ENCODE results near the gene INKA1. TPM values are rescaled to one million over a fixed set of nuclear protein-coding genes. Genes with fewer than 3 reads are reported as not detected.
"Not testable (repeated sequence)": the region's sequence is repeated elsewhere in the genome, so short reads cannot be mapped to it uniquely, and the experiment has no call there.

The INKA1 gene
- total RNA-seq, 2 donors from 2014 or later = 0.92 to 5.2 TPM

GRCh38 chr3:49779358-49780079 lies 23.5 kb upstream of the INKA1 start:
- no peak for ATAC-seq
- peak overlapping the region; percentile 90 for H3K27ac Mint-ChIP-seq
- peaks cover 22% of the 10 kb centered on the region for H3K4me1 Mint-ChIP-seq
- no peaks in the 10 kb centered on the region for H3K9me3 ChIP-seq (ENCODE audit: control insufficient read depth, low read length, poor library complexity, severe bottlenecking)
- H3K36me3 Mint-ChIP-seq (ENCODE audit: low read depth) = peaks cover 3% of the 10 kb centered on the region
- H3K4me3 Mint-ChIP-seq = peak overlapping the region; percentile 69
- DNase-seq = no peak
- no peaks in the 10 kb centered on the region for H3K27me3 Mint-ChIP-seq

DNA sequence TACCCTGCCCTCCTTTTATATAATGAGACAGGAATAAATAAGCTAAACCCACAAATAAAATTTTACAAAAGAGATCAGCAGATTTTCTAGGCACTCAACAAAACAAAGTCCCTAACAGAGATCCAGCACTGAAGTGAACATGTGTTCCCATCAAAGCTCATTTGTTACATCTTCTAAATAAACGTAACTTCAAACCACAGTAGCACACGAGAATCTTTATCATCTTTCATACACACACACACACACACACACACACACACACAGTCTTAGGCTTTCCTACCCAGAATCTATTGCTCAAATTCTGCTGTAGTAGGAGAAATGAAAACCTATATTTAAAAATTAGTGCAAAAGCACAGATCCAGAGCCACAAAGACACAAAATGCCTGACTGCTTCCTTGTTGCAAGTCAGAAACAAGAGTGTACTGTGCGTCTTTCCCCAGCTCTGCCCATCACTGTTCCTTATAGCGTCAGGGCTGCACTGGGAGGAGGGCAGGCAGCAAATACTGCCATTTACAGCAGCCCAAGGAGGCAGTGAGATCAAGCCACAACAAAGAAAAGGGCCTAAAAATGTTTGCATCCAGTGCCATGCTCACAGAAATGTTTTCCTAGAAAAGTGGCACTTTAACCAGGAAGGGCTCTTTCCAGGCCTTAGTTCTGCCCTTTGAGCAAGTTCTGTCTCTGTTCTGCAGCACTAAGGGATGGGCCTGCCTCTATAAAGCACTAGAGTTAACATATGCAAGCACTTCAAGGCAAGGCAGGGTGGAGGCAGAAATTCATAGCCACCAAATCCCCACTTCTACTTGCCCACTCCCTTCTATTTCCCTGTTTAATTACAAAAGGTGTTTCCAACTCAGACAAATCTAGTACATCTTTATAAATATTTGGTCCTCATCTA lies 22.7 kb upstream of the INKA1 start:
- no peaks in the 10 kb centered on the region for H3K27me3 Mint-ChIP-seq
- peaks cover 3% of the 10 kb centered on the region for H3K36me3 Mint-ChIP-seq (ENCODE audit: low read depth)
- no peaks in the 10 kb centered on the region for H3K9me3 ChIP-seq (ENCODE audit: control insufficient read depth, low read length, poor library complexity, severe bottlenecking)
- no peak for ATAC-seq
- peaks cover 23% of the 10 kb centered on the region for H3K4me1 Mint-ChIP-seq
- no peak for DNase-seq
- H3K4me3 Mint-ChIP-seq = no peak overlapping the region
- peak overlapping the region; percentile 90 for H3K27ac Mint-ChIP-seq

- not testable (repeated sequence) for H3K27me3 Mint-ChIP-seq; H3K9me3 ChIP-seq (ENCODE audit: control insufficient read depth, low read length, poor library complexity, severe bottlenecking); ATAC-seq; H3K36me3 Mint-ChIP-seq (ENCODE audit: low read depth); DNase-seq; H3K4me3 Mint-ChIP-seq
- peaks cover 26% of the 10 kb centered on the region for H3K4me1 Mint-ChIP-seq
- H3K27ac Mint-ChIP-seq = peak overlapping the region; percentile 90
These were observed 22.1 kb upstream of the INKA1 start for GRCh38 chr3:49780975-49781365.

- Mint-ChIP-seq H3K36me3 (ENCODE audit: low read depth) (peaks cover 3% of the 10 kb centered on the region), H3K4me1 (peaks cover 27% of the 10 kb centered on the region), H3K4me3 (no peak overlapping the region), H3K27ac (no peak overlapping the region), H3K27me3 (no peaks in the 10 kb centered on the region)
- DNase-seq (no peak), ATAC-seq (no peak)
- H3K9me3 ChIP-seq (ENCODE audit: control insufficient read depth, low read length, poor library complexity, severe bottlenecking) = no peaks in the 10 kb centered on the region
These were observed 21.5 kb upstream of the INKA1 start for GRCh38 chr3:49781415-49782199.

DNA sequence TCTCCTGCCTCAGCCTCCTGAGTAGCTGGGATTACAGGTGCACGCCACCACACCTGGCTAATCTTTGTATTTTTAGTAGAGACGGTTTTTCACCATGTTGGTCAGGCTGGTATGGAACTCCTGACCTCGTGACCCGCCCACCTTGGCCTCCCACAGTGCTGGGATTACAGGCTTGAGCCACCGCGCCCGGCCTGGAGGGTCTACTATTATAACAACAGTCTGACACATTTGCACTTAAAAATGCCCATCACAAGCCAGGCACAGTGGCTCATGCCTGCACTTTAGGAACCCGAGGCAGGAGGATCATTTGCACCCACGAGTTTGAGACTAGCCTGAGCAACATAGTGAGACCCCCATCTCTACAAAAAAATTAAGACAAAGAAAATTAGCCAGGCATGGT lies 20.8 kb upstream of the INKA1 start:
- H3K36me3 Mint-ChIP-seq (ENCODE audit: low read depth); ATAC-seq; H3K27me3 Mint-ChIP-seq; H3K9me3 ChIP-seq (ENCODE audit: control insufficient read depth, low read length, poor library complexity, severe bottlenecking); H3K4me3 Mint-ChIP-seq; DNase-seq: not testable (repeated sequence)
- Mint-ChIP-seq H3K4me1 (peaks cover 32% of the 10 kb centered on the region), H3K27ac (peak overlapping the region; percentile 14)

- H3K36me3 Mint-ChIP-seq (ENCODE audit: low read depth) = no peaks in the 10 kb centered on the region
- H3K4me3 Mint-ChIP-seq = peak overlapping the region; percentile 91
- peak; percentile 33 for ATAC-seq
- H3K9me3 ChIP-seq (ENCODE audit: control insufficient read depth, low read length, poor library complexity, severe bottlenecking) = no peaks in the 10 kb centered on the region
- peaks cover 23% of the 10 kb centered on the region for H3K4me1 Mint-ChIP-seq
- no peaks in the 10 kb centered on the region for H3K27me3 Mint-ChIP-seq
- DNase-seq = no peak
- H3K27ac Mint-ChIP-seq = peak overlapping the region; percentile 93
These were observed 17.3 kb upstream of the INKA1 start for GRCh38 chr3:49785565-49786356.

- Mint-ChIP-seq H3K4me1 (peaks cover 21% of the 10 kb centered on the region), H3K27ac (peak within 1 kb of the TSS; percentile 94)
- ATAC-seq = peak; percentile 99
These were observed 16.5 kb upstream of the INKA1 start, which contains the start of gene IP6K1 for GRCh38 chr3:49786357-49787181. TSS of gene IP6K1 (minus strand) at chr3:49786542. CDS start at chr3:49748040, 38,502 bp downstream.

GRCh38 chr3:49787182-49787464 lies 15.9 kb upstream of the INKA1 start:
- H3K9me3 ChIP-seq (ENCODE audit: control insufficient read depth, low read length, poor library complexity, severe bottlenecking) = no peaks in the 10 kb centered on the region
- Mint-ChIP-seq H3K27ac (peak overlapping the region; percentile 94), H3K4me3 (peak overlapping the region; percentile 91), H3K27me3 (peaks cover 5% of the 10 kb centered on the region), H3K36me3 (ENCODE audit: low read depth) (no peaks in the 10 kb centered on the region), H3K4me1 (peaks cover 21% of the 10 kb centered on the region)
- DNase-seq (no peak), ATAC-seq (no peak)

More at GRCh38 chr3:49786357-49787181, 16.5 kb upstream of the INKA1 start, which contains the start of gene IP6K1:
- H3K9me3 ChIP-seq (ENCODE audit: control insufficient read depth, low read length, poor library complexity, severe bottlenecking) = no peaks in the 10 kb centered on the region
- Mint-ChIP-seq H3K36me3 (ENCODE audit: low read depth) (no peaks in the 10 kb centered on the region), H3K27me3 (peaks cover 5% of the 10 kb centered on the region), H3K4me3 (peak within 1 kb of the TSS; percentile 91)
- DNase-seq = peak; percentile 97 to 98 (median 97)

GRCh38 chr3:49787536-49787935 lies 15.5 kb upstream of the INKA1 start:
- DNase-seq (no peak), ATAC-seq (no peak)
- Mint-ChIP-seq H3K27ac (peak overlapping the region; percentile 94), H3K36me3 (ENCODE audit: low read depth) (no peaks in the 10 kb centered on the region), H3K27me3 (peaks cover 5% of the 10 kb centered on the region), H3K4me3 (peak overlapping the region; percentile 91), H3K4me1 (peaks cover 18% of the 10 kb centered on the region)
- H3K9me3 ChIP-seq (ENCODE audit: control insufficient read depth, low read length, poor library complexity, severe bottlenecking) = no peaks in the 10 kb centered on the region

- DNase-seq = no peak
- H3K36me3 Mint-ChIP-seq (ENCODE audit: low read depth) = no peaks in the 10 kb centered on the region
- peaks cover 5% of the 10 kb centered on the region for H3K27me3 Mint-ChIP-seq
- H3K4me1 Mint-ChIP-seq = peaks cover 18% of the 10 kb centered on the region
- no peak overlapping the region for H3K4me3 Mint-ChIP-seq
- ATAC-seq = no peak
- H3K27ac Mint-ChIP-seq = peak overlapping the region; percentile 94
- H3K9me3 ChIP-seq (ENCODE audit: control insufficient read depth, low read length, poor library complexity, severe bottlenecking) = no peaks in the 10 kb centered on the region
These were observed 15.0 kb upstream of the INKA1 start for GRCh38 chr3:49788056-49788455.

- Mint-ChIP-seq H3K4me3 (no peak overlapping the region), H3K36me3 (ENCODE audit: low read depth) (no peaks in the 10 kb centered on the region), H3K27me3 (peaks cover 5% of the 10 kb centered on the region), H3K27ac (peak overlapping the region; percentile 94), H3K4me1 (peaks cover 11% of the 10 kb centered on the region)
- no peak for ATAC-seq
- DNase-seq = no peak
- no peaks in the 10 kb centered on the region for H3K9me3 ChIP-seq (ENCODE audit: control insufficient read depth, low read length, poor library complexity, severe bottlenecking)
These were observed 12.2 kb upstream of the INKA1 start for GRCh38 chr3:49790626-49791411.
